Esophagus (tissue), 2 donors: ENCODE measurements around the gene COX7B2. TPM values are rescaled to one million over a fixed set of nuclear protein-coding genes. Genes with fewer than 3 reads are reported as not detected.

Experiments used
- H3K27ac ChIP-seq, 2 donors: one replicate each; pipeline ENCODE4 v1.5.1; 2013; ENCODE audit warnings: low read depth in 2 of 2, mild to moderate bottlenecking in 2 of 2, inconsistent platforms in 1 of 2, low read length in 1 of 2, moderate library complexity in 1 of 2
- H3K27me3 ChIP-seq, 2 donors: one replicate each; pipeline ENCODE4 v1.6.1; 2013; ENCODE audit warnings: low read length in 2 of 2, control low read depth in 1 of 2, mild to moderate bottlenecking in 1 of 2; ENCODE audit not compliant: insufficient read depth in 2 of 2, control insufficient read depth in 1 of 2
- H3K36me3 ChIP-seq, 2 donors: one replicate each; pipeline ENCODE4 v1.6.1; 2013; ENCODE audit warnings: low read length in 1 of 2; ENCODE audit not compliant: control insufficient read depth in 2 of 2, insufficient read depth in 2 of 2
- H3K4me1 ChIP-seq, 2 donors: one replicate each; pipeline ENCODE4 v1.6.1; 2013; ENCODE audit warnings: low read length in 1 of 2; ENCODE audit not compliant: control insufficient read depth in 2 of 2, insufficient read depth in 2 of 2
- H3K4me3 ChIP-seq, 2 donors: one replicate each; pipeline ENCODE4 v1.5.1; 2013; ENCODE audit warnings: low read length in 2 of 2, mild to moderate bottlenecking in 2 of 2, low read depth in 1 of 2, moderate library complexity in 1 of 2
- H3K9me3 ChIP-seq, 2 donors: one replicate each; pipeline ENCODE4 v1.6.1; 2013; ENCODE audit warnings: mild to moderate bottlenecking in 2 of 2, low read depth in 1 of 2, low read length in 1 of 2, moderate library complexity in 1 of 2; ENCODE audit not compliant: control insufficient read depth in 2 of 2, insufficient read depth in 1 of 2
- WGBS, 2 donors: extraction: QIAGEN DNeasy Blood & Tissue Kit; methylation state at CpG; one replicate each; pipeline ENCODE4 v1.1.7; 2013; 5-methylcytosine and 5-hydroxymethylcytosine counted together
- polyA plus RNA-seq, 2 donors: library from polyadenylated mRNA; stranded (reverse); fragments of 200-250 nt; gene quantifications; one replicate each; pipeline ENCODE4 v1.2.3, GENCODE V29; 2013
- donor health status: healthy with polysubstance abuse.
- donor health status: Bipolar disorder and iron deficiency.

COX7B2 gene
- polyA plus RNA-seq, 2 donors, result not detected

DNA sequence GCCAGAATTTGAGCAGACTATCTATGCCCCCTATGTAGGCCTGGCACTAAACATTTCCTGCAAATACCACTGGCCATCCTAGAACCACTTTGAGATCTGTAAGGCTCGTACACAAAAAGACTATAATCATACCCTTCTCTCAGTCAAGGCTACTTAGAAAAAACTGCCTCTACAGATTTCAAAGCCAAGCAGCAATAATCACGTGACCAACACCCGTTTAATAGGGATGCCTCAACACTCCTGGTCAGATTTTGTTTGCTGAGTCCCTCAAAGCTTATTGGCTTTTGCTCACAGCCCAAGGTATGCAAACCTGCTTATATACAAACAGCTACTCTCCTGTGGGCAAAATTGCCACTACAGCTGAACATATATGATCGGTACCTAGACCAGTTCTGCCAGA lies 897 bp downstream of the COX7B2 start:
- no peak overlapping the region for H3K4me3 ChIP-seq
- H3K36me3 ChIP-seq, result no peaks in the 10 kb centered on the region
- no peak overlapping the region for H3K27ac ChIP-seq
- H3K27me3 ChIP-seq, result no peaks in the 10 kb centered on the region
- H3K4me1 ChIP-seq, result no peaks in the 10 kb centered on the region
- 79 to 84% methylated on average over 4 of the region's 4 CpGs for WGBS, 2 donors
- H3K9me3 ChIP-seq, result no peaks in the 10 kb centered on the region

- no peaks in the 10 kb centered on the region for H3K9me3 ChIP-seq
- H3K4me1 ChIP-seq, result no peaks in the 10 kb centered on the region
- H3K27me3 ChIP-seq, result no peaks in the 10 kb centered on the region
- no peaks in the 10 kb centered on the region for H3K36me3 ChIP-seq
- H3K27ac ChIP-seq, result no peak overlapping the region
- no peak overlapping the region for H3K4me3 ChIP-seq
- 59 to 77% methylated on average over 1 of the region's 1 CpG for WGBS, 2 donors
Observed at GRCh38 chr4:46900082-46900481, 9.0 kb downstream of the COX7B2 start.

DNA sequence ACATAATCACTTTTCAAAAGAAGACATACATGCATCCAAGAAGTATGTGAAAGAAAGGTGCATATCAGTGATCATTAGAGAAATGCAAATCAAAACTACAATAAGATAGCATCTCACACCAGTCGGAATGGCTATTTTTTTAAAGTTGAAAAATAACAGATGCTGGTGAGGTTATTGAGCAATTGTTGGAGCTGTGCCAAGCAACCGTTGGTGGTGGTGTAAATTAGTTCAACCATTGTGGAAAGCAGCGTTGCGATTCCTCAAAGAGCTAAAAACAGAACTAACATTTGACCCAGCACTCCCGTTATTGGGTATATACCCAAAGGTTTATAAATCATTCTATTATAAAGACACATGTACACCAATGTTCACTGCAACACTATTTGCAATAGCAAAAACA lies 14.2 kb downstream of the COX7B2 start:
- Histone ChIP-seq H3K4me1 (no peaks in the 10 kb centered on the region), H3K4me3 (no peak overlapping the region), H3K9me3 (no peaks in the 10 kb centered on the region), H3K27me3 (no peaks in the 10 kb centered on the region), H3K36me3 (no peaks in the 10 kb centered on the region), H3K27ac (no peak overlapping the region)
- 33 to 50% methylated on average over 5 of the region's 5 CpGs for WGBS, 2 donors

GRCh38 chr4:46890056-46890455 lies 19.0 kb downstream of the COX7B2 start:
- no peak overlapping the region for H3K27ac ChIP-seq
- H3K4me3 ChIP-seq, result no peak overlapping the region
- H3K27me3 ChIP-seq, result no peaks in the 10 kb centered on the region
- 38 to 53% methylated on average over 2 of the region's 2 CpGs for WGBS, 2 donors
- H3K36me3 ChIP-seq, result no peaks in the 10 kb centered on the region
- H3K9me3 ChIP-seq, result no peaks in the 10 kb centered on the region
- no peaks in the 10 kb centered on the region for H3K4me1 ChIP-seq

- H3K9me3 ChIP-seq, result no peaks in the 10 kb centered on the region
- no peak overlapping the region for H3K4me3 ChIP-seq
- WGBS, 2 donors, result 49 to 54% methylated on average over 2 of the region's 2 CpGs
- H3K36me3 ChIP-seq, result no peaks in the 10 kb centered on the region
- no peak overlapping the region for H3K27ac ChIP-seq
- no peaks in the 10 kb centered on the region for H3K27me3 ChIP-seq
- H3K4me1 ChIP-seq, result no peaks in the 10 kb centered on the region
Observed at GRCh38 chr4:46889410-46889809, 19.6 kb downstream of the COX7B2 start.

- Histone ChIP-seq H3K27ac (no peak overlapping the region), H3K4me3 (no peak overlapping the region), H3K36me3 (no peaks in the 10 kb centered on the region), H3K9me3 (no peaks in the 10 kb centered on the region), H3K27me3 (no peaks in the 10 kb centered on the region), H3K4me1 (no peaks in the 10 kb centered on the region)
- 15 to 25% methylated on average over 2 of the region's 2 CpGs for WGBS, 2 donors
Observed at GRCh38 chr4:46886711-46887110, 22.3 kb downstream of the COX7B2 start.

DNA sequence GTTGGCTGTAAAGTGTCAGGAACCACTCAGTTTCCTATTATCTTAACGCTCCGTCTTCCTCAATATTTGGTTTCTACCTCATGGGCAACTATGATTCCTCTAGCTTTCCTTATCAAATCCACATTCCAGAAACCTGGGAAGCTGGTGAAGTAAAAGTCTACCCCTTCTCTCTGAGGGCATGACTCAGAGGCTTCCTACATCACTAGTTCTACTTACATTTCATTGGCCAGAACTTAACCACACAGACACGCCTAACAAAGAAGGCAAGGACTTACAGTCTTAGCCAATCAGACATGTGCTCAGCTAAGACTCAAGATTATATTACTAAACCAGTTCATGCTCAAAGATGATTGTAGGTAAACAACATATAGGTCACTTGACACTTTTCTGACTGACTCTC lies 30.4 kb downstream of the COX7B2 start:
- no peaks in the 10 kb centered on the region for H3K4me1 ChIP-seq
- no peaks in the 10 kb centered on the region for H3K27me3 ChIP-seq
- no peaks in the 10 kb centered on the region for H3K36me3 ChIP-seq
- 94 to 95% methylated on average over 3 of the region's 3 CpGs for WGBS, 2 donors
- no peak overlapping the region for H3K4me3 ChIP-seq
- no peak overlapping the region for H3K27ac ChIP-seq
- H3K9me3 ChIP-seq, result no peaks in the 10 kb centered on the region

DNA sequence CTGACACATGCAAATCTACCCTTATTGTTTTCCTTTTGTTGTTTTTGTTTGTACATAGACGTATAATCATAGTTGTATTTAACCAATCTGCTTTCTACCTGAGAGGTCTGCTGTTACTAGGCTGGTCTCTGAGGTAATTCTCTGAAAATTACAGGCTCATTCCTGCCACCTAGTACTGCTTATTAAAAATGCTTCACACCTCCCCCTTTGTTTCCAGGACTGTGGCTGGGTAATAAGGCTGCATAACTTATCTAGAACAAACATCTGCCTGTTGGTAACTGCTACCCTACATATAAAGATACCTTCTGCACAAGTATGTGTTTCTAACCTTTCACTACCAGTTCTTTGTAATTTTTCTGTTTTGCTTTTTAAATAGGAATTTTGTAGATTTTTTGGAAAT lies 34.2 kb downstream of the COX7B2 start:
- Histone ChIP-seq H3K9me3 (no peaks in the 10 kb centered on the region), H3K4me1 (no peaks in the 10 kb centered on the region), H3K27ac (no peak overlapping the region), H3K4me3 (no peak overlapping the region), H3K36me3 (no peaks in the 10 kb centered on the region), H3K27me3 (no peaks in the 10 kb centered on the region)
- WGBS, 2 donors, result 54 to 66% methylated on average over 1 of the region's 1 CpG

GRCh38 chr4:46870411-46870810 lies 38.6 kb downstream of the COX7B2 start:
- Histone ChIP-seq H3K9me3 (no peaks in the 10 kb centered on the region), H3K36me3 (no peaks in the 10 kb centered on the region), H3K4me3 (no peak overlapping the region), H3K27ac (no peak overlapping the region), H3K27me3 (no peaks in the 10 kb centered on the region), H3K4me1 (no peaks in the 10 kb centered on the region)
- 58 to 66% methylated on average over 2 of the region's 2 CpGs for WGBS, 2 donors

DNA sequence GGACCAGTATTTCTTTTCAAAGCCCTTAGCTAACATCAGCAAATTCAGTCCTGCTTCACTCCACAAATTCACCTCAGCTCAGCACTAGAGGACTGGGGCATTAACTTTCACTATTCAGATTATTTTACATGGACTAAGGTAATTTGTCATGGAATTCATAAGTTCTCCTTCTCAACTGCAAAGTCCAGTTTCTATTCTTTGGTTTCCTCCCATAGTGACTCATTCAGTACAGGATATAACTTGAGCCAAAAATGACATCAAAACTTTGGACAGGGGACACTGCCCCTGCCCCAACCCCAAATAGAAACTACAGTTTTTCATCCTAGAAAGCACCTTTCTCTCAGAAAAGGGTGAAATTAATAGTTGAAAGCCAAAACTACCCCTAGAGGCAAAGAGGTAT lies 52.7 kb downstream of the COX7B2 start:
- no peaks in the 10 kb centered on the region for H3K9me3 ChIP-seq
- H3K27ac ChIP-seq, result no peak overlapping the region
- H3K4me3 ChIP-seq, result no peak overlapping the region
- no peaks in the 10 kb centered on the region for H3K27me3 ChIP-seq
- H3K36me3 ChIP-seq, result no peaks in the 10 kb centered on the region
- no peaks in the 10 kb centered on the region for H3K4me1 ChIP-seq
